Pons (tissue), 1 donor: Measurements from ENCODE around the gene PCDHB15.
"Not testable (repeated sequence)": the region's sequence is repeated elsewhere in the genome, so short reads cannot be mapped to it uniquely, and the experiment has no call there.

Source experiments
- DNase-seq: peaks from one replicate; pipeline ENCODE4 v3.0.0-alpha.2; 2016; ENCODE audit warnings: low spot score

PCDHB15 gene

GRCh38 chr5:141245250-141245717 lies at the start of gene PCDHB15:
PCDHB15 (plus strand) TSS chr5:141245395; CDS start chr5:141245579, 184 bp downstream.
- peak; percentile 21 for DNase-seq

GRCh38 chr5:141196363-141196762 lies 48.8 kb upstream of the PCDHB15 start:
- DNase-seq = no peak

GRCh38 chr5:141199359-141200235 lies 45.6 kb upstream of the PCDHB15 start, which contains the start of gene PCDHB11:
PCDHB11 (plus strand) TSS chr5:141199627; CDS start chr5:141199775, 148 bp downstream.
- no peak for DNase-seq

GRCh38 chr5:141201126-141201525 lies 44.1 kb upstream of the PCDHB15 start:
- not testable (repeated sequence) for DNase-seq

- DNase-seq = not testable (repeated sequence)
These were observed 43.5 kb upstream of the PCDHB15 start for GRCh38 chr5:141201646-141202045.

GRCh38 chr5:141208478-141208877 lies 36.7 kb upstream of the PCDHB15 start, which contains the start of gene PCDHB12:
PCDHB12 (plus strand) TSS chr5:141208719; CDS start chr5:141208908, 189 bp downstream.
- DNase-seq = peak; percentile 14

GRCh38 chr5:141210281-141210680 lies 34.9 kb upstream of the PCDHB15 start:
- DNase-seq = not testable (repeated sequence)

- not testable (repeated sequence) for DNase-seq
These were observed 34.3 kb upstream of the PCDHB15 start for GRCh38 chr5:141210849-141211248.

GRCh38 chr5:141213656-141214339 lies 31.4 kb upstream of the PCDHB15 start, which contains the start of gene PCDHB13:
PCDHB13 (plus strand) TSS chr5:141213919; CDS start chr5:141214124, 205 bp downstream.
- peak; percentile 1 for DNase-seq

GRCh38 chr5:141214583-141214982 lies 30.6 kb upstream of the PCDHB15 start:
- not testable (repeated sequence) for DNase-seq

- DNase-seq = not testable (repeated sequence)
These were observed 29.7 kb upstream of the PCDHB15 start for GRCh38 chr5:141215504-141215903.

GRCh38 chr5:141216035-141216434 lies 29.2 kb upstream of the PCDHB15 start:
- not testable (repeated sequence) for DNase-seq

GRCh38 chr5:141223112-141223783 lies 21.9 kb upstream of the PCDHB15 start, which contains the start of gene PCDHB14:
PCDHB14 (plus strand) TSS chr5:141223343; CDS start chr5:141223506, 163 bp downstream.
- DNase-seq = peak; percentile 24

- DNase-seq = not testable (repeated sequence)
These were observed 20.4 kb upstream of the PCDHB15 start for GRCh38 chr5:141224844-141225243.

GRCh38 chr5:141225421-141225820 lies 19.8 kb upstream of the PCDHB15 start:
- not testable (repeated sequence) for DNase-seq

- no peak for DNase-seq
These were observed 11.0 kb upstream of the PCDHB15 start for GRCh38 chr5:141234109-141234667.

GRCh38 chr5:141235922-141236321 lies 9.3 kb upstream of the PCDHB15 start:
- not testable (repeated sequence) for DNase-seq

GRCh38 chr5:141236516-141237313 lies 8.5 kb upstream of the PCDHB15 start:
- no peak for DNase-seq

- no peak for DNase-seq
These were observed 3.7 kb upstream of the PCDHB15 start for GRCh38 chr5:141241496-141241895.

GRCh38 chr5:141246971-141247370 lies 1.8 kb downstream of the PCDHB15 start:
- not testable (repeated sequence) for DNase-seq
